K562 (cell line): ENCODE data around the gene UTP11. TPM values are rescaled to one million over a fixed set of nuclear protein-coding genes. Genes with fewer than 3 reads are reported as not detected.

Experiments used
- ATAC-seq: fragments of 200-7000 bp; cut with Tn5 transposase; 3 replicates; pipeline ENCODE4 v1.9.1; 2020; ENCODE audit warnings: moderate library complexity
- BruUV-seq: library from RNA; stranded (reverse); fragments of 400-500 nt; replicated peaks from 2 replicates; lab custom pipeline; 2021; lab: Mats Ljungman, UMichigan
- CTCF ChIA-PET: fragments of 300-600 bp; formaldehyde crosslinking; extraction: SDS; loops from one replicate; lab custom pipeline; 2021; ENCODE audit warnings: low intra/inter-chr PET ratio; lab: Yijun Ruan, JAX
- POLR2A ChIA-PET: fragments of 300-600, 350-650 bp; sonication (Branson Sonifier 250); formaldehyde crosslinking; extraction: SDS; loops from one replicate; lab custom pipeline; 2021; ENCODE audit warnings: antibody characterized with exemption, inconsistent platforms; lab: Yijun Ruan, JAX
- DNase-seq, 4 experiments: peaks; one replicate each; pipeline versions ENCODE4 v3.0.0 to v3.0.0-alpha.2; 2011 to 2018; ENCODE audit warnings: low spot score in 3 of 4, mixed read lengths in 3 of 4; ENCODE audit errors: extremely low read depth in 1 of 4
- FAIRE-seq: peaks from 2 replicates; lab custom pipeline; 2011; peaks lifted over from hg19 to GRCh38; lab: Jason Lieb, UNC
- H2AFZ ChIP-seq: 2 replicates; pipeline ENCODE4 v1.6.0; 2011; ENCODE audit warnings: low read depth, low read length, control low read depth, inconsistent platforms
- H3K27ac ChIP-seq: fragments of 200-600 bp; 3 replicates; pipeline ENCODE4 v1.8.0; 2011; ENCODE audit warnings: low read depth, mild to moderate bottlenecking, control low read depth, inconsistent platforms, low read length, moderate library complexity, mixed read lengths; ENCODE audit errors: extremely low read depth
- H3K27me3 ChIP-seq, 2 experiments: fragments of 300-600 bp in 1 of 2; 2 replicates in 1 of 2; 3 replicates in 1 of 2; pipeline versions ENCODE4 v1.6.0 to v1.8.0; 2011; ENCODE audit warnings: inconsistent platforms in 2 of 2, low read length in 2 of 2, mild to moderate bottlenecking in 1 of 2, mixed read lengths in 1 of 2, moderate library complexity in 1 of 2; ENCODE audit not compliant: control insufficient read depth in 2 of 2, insufficient read depth in 2 of 2
- H3K36me3 ChIP-seq: fragments of 300-600 bp; 3 replicates; pipeline ENCODE4 v1.8.0; 2011; ENCODE audit warnings: mild to moderate bottlenecking, low read length, inconsistent platforms; ENCODE audit not compliant: control insufficient read depth, insufficient read depth
- H3K4me1 ChIP-seq, 2 experiments: fragments of 200-600 bp in 1 of 2; replicated peaks in 1 of 2; 2 replicates in 1 of 2; 3 replicates in 1 of 2; pipeline versions ENCODE4 v1.5.1 to v1.8.0; 2011; ENCODE audit warnings: inconsistent platforms in 2 of 2, low read length in 2 of 2, mild to moderate bottlenecking in 1 of 2, mixed read lengths in 1 of 2, moderate library complexity in 1 of 2; ENCODE audit not compliant: control insufficient read depth in 2 of 2, insufficient read depth in 2 of 2
- H3K4me2 ChIP-seq: 2 replicates; pipeline ENCODE4 v1.6.1; 2011; ENCODE audit warnings: low read length, control low read depth, inconsistent platforms, mixed read lengths; ENCODE audit not compliant: insufficient read depth
- H3K4me3 ChIP-seq: fragments of 200-600 bp; sonication (generic), shearing (Covaris generic); 2 replicates; pipeline ENCODE4 v1.5.1; 2016; ENCODE audit warnings: control low read depth, inconsistent platforms
- H3K79me2 ChIP-seq: fragments of 200-600 bp; 3 replicates; pipeline ENCODE4 v1.8.0; 2011; ENCODE audit warnings: low read length, inconsistent platforms; ENCODE audit not compliant: control insufficient read depth, insufficient read depth
- H3K9ac ChIP-seq, 2 experiments: 2 replicates each; pipeline versions ENCODE4 v1.6.0 to v1.6.1; 2011; ENCODE audit warnings: low read depth in 2 of 2, low read length in 2 of 2, control low read depth in 1 of 2, inconsistent platforms in 1 of 2, mild to moderate bottlenecking in 1 of 2, mixed read lengths in 1 of 2; ENCODE audit not compliant: insufficient read depth in 1 of 2
- H3K9me1 ChIP-seq: one replicate; pipeline ENCODE4 v1.6.0; 2011; ENCODE audit warnings: inconsistent platforms, mild to moderate bottlenecking, low read length, moderate library complexity; ENCODE audit not compliant: control insufficient read depth, insufficient read depth
- H3K9me3 ChIP-seq: replicated peaks from 2 replicates; pipeline ENCODE4 v1.5.1; 2011; ENCODE audit warnings: low read depth, low read length, inconsistent platforms; ENCODE audit not compliant: control insufficient read depth, insufficient read depth
- H4K20me1 ChIP-seq: replicated peaks from 2 replicates; pipeline ENCODE4 v1.6.1; 2011; ENCODE audit warnings: low read length, inconsistent platforms, mixed read lengths; ENCODE audit not compliant: control insufficient read depth, insufficient read depth
- CTCF ChIP-seq, 3 experiments: IDR thresholded peaks in 2 of 3; conservative IDR thresholded peaks in 1 of 3; 2 replicates each; pipeline ENCODE4 v1.5.1; 2011 to 2012; ENCODE audit warnings: low read length in 3 of 3, mild to moderate bottlenecking in 3 of 3, control low read depth in 2 of 3, improper control_type of control experiment in 1 of 3, inconsistent platforms in 1 of 3, low read depth in 1 of 3, mixed read lengths in 1 of 3, moderate library complexity in 1 of 3; ENCODE audit not compliant: insufficient read depth in 2 of 3
- RUNX1 ChIP-seq: sonication (generic); IDR thresholded peaks from 2 replicates; pipeline ENCODE4 v1.6.1; 2016; ENCODE audit warnings: antibody characterized with exemption, low read depth
- WGBS: fragments of 100-300 bp; shearing (Covaris generic); methylation state at CpG from one replicate; pipeline ENCODE4 v1.1.6; 2016; ENCODE audit warnings: low coverage, mixed read lengths; ENCODE audit not compliant: insufficient coverage; ENCODE audit errors: missing lambda C conversion rate; 5-methylcytosine and 5-hydroxymethylcytosine counted together
- in situ Hi-C: fragments of 300-500 bp; cut with MboI; formaldehyde crosslinking; loops from 4 replicates; pipeline ENCODE4 v1.15.0; 2018; ENCODE audit warnings: inconsistent platforms, mixed read lengths
- intact Hi-C: fragments of 100-400 bp; cut with micrococcal nuclease; formaldehyde crosslinking; loops from 2 replicates; pipeline ENCODE4 v1.14.2; 2022
- polyA plus RNA-seq, 8 experiments: library from polyadenylated mRNA; depleted of rRNA in 4 of 8; stranded (reverse) in 5 of 8; unstranded in 3 of 8; fragments of >200 nt; fragmentation: Nextera tagmentation in 2 of 8; fragmentation: Illumina TruSeq in 1 of 8; extraction: Ambion mirVana in 2 of 8; extraction: Trizol in 1 of 8; gene quantifications; 2 replicates each; pipeline versions ENCODE4 v1.2.1 to v1.2.3, GENCODE V29; 2011 to 2014; ENCODE audit warnings: inconsistent platforms in 1 of 8, missing spikeins in 1 of 8
- total RNA-seq, 7 experiments: library from RNA; depleted of rRNA in 6 of 7; stranded (reverse); fragments of >200 nt in 6 of 7; fragmentation: Illumina TruSeq in 2 of 7; extraction: Trizol in 2 of 7; gene quantifications; 2 replicates each; pipeline versions ENCODE4 v1.2.1 to v1.2.3, GENCODE V29; 2011 to 2021; ENCODE audit warnings: low replicate concordance in 1 of 7

Gene UTP11
- total and polyA plus RNA-seq, 9 of the 15 experiments (the other 6 are each of a cell fraction or from before 2014, with no cell fraction given): 91.1 to 378 (median 221) TPM

GRCh38 chr1:38050397-38051078 lies 38.0 kb downstream of the UTP11 start:
- peak; percentile 15 for FAIRE-seq
- CTCF ChIA-PET: no interaction called here
- H3K4me2 ChIP-seq: no peak overlapping the region
- H3K36me3 ChIP-seq: no peaks in the 10 kb centered on the region
- H3K9me1 ChIP-seq: peaks cover 5% of the 10 kb centered on the region
- H4K20me1 ChIP-seq: peaks cover 16% of the 10 kb centered on the region
- H3K27me3 ChIP-seq: peaks cover 10 to 38% of the 10 kb centered on the region in 2 experiments; a peak in 4 of 5 replicates
- H3K4me3 ChIP-seq: no peak overlapping the region
- H3K9me3 ChIP-seq: no peaks in the 10 kb centered on the region
- intact Hi-C loops (no loop called here), in situ Hi-C loops (no loop called here)
- 25% methylated on average over 12 of the region's 13 CpGs for WGBS
- no peak overlapping the region for H3K27ac ChIP-seq
- no peak for DNase-seq
- no peak for ATAC-seq
- TF ChIP-seq RUNX1: no peak
- TF ChIP-seq CTCF (IDR thresholded peaks at IDR 0.05 in 2 of 3, conservative IDR thresholded peaks at IDR 0.05 in 1 of 3; ENCODE audit: insufficient read depth in 2 of 3, low read depth in 1 of 3, low read length in 3 of 3): 0 out of 6 replicates have a peak, but pooled peaks of 1 of the 3 experiments have one; percentile 5
- H3K79me2 ChIP-seq: no peaks in the 10 kb centered on the region
- 0 out of 4 replicates have a peak overlapping the region, but pooled peaks of 1 of the 2 experiments have one; percentile 15 for H3K9ac ChIP-seq
- POLR2A ChIA-PET: interaction anchor here (0.8 kb wide), 1 partner anchor 138 kb away, joined by 3 read pairs; no protein-coding TSS in a partner anchor
- no peak overlapping the region for H2AFZ ChIP-seq
- no TSS peak for BruUV-seq
- H3K4me1 ChIP-seq: peaks cover 0 to 26% of the 10 kb centered on the region in 2 experiments; a peak in 3 of 5 replicates
